H1 (cell line): Measurements from ENCODE around the gene AFAP1L1.

Source experiments
- BACH1 ChIP-seq: IDR thresholded peaks from 2 replicates; pipeline ENCODE4 v1.6.1; 2012; ENCODE audit warnings: low read length, improper control_type of control experiment
- CEBPB ChIP-seq: IDR thresholded peaks from 2 replicates; pipeline ENCODE4 v1.6.1; 2012; ENCODE audit warnings: low read depth, low read length
- CTBP2 ChIP-seq: IDR thresholded peaks from 2 replicates; pipeline ENCODE4 v1.7.0; 2011; ENCODE audit warnings: borderline replicate concordance, mild to moderate bottlenecking, moderate library complexity, mixed read lengths, low read length; ENCODE audit not compliant: insufficient read depth, insufficient read length
- NANOG ChIP-seq: IDR thresholded peaks from 2 replicates; pipeline ENCODE4 v1.6.1; 2011; ENCODE audit warnings: low read length, low read depth, mild to moderate bottlenecking, inconsistent platforms; ENCODE audit not compliant: insufficient read depth, poor library complexity, severe bottlenecking
- NRF1 ChIP-seq: IDR thresholded peaks from 2 replicates; pipeline ENCODE4 v1.6.1; 2011; ENCODE audit warnings: mild to moderate bottlenecking, low read depth, low read length, improper control_type of control experiment
- POLR2A ChIP-seq, 2 experiments: IDR thresholded peaks; 1 replicate in 1 of 2; 2 replicates in 1 of 2; pipeline ENCODE4 v1.6.1; 2011; ENCODE audit warnings: low read depth in 2 of 2, low read length in 2 of 2, mild to moderate bottlenecking in 2 of 2; ENCODE audit errors: control extremely low read depth in 1 of 2
- SP1 ChIP-seq: IDR thresholded peaks from 2 replicates; pipeline ENCODE4 v1.6.1; 2011; ENCODE audit warnings: low read depth, low read length
- TF ChIP-seq, protein P1 (sequence below): IDR thresholded peaks from 2 replicates; pipeline ENCODE4 v1.6.1; 2011; ENCODE audit warnings: low read depth, mild to moderate bottlenecking, low read length; ENCODE audit not compliant: insufficient read depth
- TF ChIP-seq, protein P2 (sequence below), 3 experiments: IDR thresholded peaks; 1 replicate in 2 of 3; 2 replicates in 1 of 3; pipeline versions ENCODE4 v1.5.1 to v1.6.1; 2011; ENCODE audit warnings: low read length in 3 of 3, mild to moderate bottlenecking in 3 of 3, inconsistent platforms in 2 of 3, low read depth in 1 of 3, moderate library complexity in 1 of 3; ENCODE audit not compliant: insufficient read depth in 1 of 3; ENCODE audit errors: control extremely low read depth in 1 of 3
- TF ChIP-seq, protein P3 (sequence below): IDR thresholded peaks from 2 replicates; pipeline ENCODE4 v1.6.1; 2011; ENCODE audit warnings: low read length, improper control_type of control experiment

DNA sequence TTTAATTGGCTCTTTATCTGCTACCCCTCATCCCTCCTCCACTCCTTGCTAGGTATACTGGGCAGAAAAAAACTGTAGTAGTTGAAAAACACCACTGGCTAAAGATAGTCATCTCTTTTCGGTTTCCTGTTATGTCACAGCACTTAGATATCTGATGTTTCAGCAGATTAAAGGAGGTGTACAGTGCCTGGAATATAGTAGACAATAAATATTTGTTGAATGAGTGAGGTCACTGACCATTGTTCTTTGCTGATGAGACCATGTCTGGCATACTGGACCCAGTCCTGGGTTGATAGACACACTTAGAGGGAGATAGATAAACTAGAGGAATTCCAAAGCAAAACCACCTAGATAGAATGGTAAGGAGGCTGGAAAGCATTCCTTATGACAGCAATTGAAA, 76.9 kb downstream of the AFAP1L1 start:
- TF ChIP-seq CEBPB = no peak
- no peak for TF ChIP-seq CTBP2
- TF ChIP-seq, protein P1, sequence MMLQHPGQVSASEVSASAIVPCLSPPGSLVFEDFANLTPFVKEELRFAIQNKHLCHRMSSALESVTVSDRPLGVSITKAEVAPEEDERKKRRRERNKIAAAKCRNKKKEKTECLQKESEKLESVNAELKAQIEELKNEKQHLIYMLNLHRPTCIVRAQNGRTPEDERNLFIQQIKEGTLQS = no peak
- TF ChIP-seq, protein P2, sequence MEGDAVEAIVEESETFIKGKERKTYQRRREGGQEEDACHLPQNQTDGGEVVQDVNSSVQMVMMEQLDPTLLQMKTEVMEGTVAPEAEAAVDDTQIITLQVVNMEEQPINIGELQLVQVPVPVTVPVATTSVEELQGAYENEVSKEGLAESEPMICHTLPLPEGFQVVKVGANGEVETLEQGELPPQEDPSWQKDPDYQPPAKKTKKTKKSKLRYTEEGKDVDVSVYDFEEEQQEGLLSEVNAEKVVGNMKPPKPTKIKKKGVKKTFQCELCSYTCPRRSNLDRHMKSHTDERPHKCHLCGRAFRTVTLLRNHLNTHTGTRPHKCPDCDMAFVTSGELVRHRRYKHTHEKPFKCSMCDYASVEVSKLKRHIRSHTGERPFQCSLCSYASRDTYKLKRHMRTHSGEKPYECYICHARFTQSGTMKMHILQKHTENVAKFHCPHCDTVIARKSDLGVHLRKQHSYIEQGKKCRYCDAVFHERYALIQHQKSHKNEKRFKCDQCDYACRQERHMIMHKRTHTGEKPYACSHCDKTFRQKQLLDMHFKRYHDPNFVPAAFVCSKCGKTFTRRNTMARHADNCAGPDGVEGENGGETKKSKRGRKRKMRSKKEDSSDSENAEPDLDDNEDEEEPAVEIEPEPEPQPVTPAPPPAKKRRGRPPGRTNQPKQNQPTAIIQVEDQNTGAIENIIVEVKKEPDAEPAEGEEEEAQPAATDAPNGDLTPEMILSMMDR (IDR thresholded peaks at IDR 0.05; ENCODE audit: control extremely low read depth in 1 of 3, insufficient read depth in 1 of 3, low read depth in 1 of 3, low read length in 3 of 3) = no peak
- TF ChIP-seq POLR2A (IDR thresholded peaks at IDR 0.05; ENCODE audit: control extremely low read depth in 1 of 2, low read depth in 2 of 2, low read length in 2 of 2) = no peak
- no peak for TF ChIP-seq NRF1
- no peak for TF ChIP-seq BACH1
- TF ChIP-seq, protein P3, sequence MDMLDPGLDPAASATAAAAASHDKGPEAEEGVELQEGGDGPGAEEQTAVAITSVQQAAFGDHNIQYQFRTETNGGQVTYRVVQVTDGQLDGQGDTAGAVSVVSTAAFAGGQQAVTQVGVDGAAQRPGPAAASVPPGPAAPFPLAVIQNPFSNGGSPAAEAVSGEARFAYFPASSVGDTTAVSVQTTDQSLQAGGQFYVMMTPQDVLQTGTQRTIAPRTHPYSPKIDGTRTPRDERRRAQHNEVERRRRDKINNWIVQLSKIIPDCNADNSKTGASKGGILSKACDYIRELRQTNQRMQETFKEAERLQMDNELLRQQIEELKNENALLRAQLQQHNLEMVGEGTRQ = no peak
- no peak for TF ChIP-seq NANOG
- no peak for TF ChIP-seq SP1
